ENCODE measurements around the gene CADM4.

- TF ChIP-seq, protein P1, sequence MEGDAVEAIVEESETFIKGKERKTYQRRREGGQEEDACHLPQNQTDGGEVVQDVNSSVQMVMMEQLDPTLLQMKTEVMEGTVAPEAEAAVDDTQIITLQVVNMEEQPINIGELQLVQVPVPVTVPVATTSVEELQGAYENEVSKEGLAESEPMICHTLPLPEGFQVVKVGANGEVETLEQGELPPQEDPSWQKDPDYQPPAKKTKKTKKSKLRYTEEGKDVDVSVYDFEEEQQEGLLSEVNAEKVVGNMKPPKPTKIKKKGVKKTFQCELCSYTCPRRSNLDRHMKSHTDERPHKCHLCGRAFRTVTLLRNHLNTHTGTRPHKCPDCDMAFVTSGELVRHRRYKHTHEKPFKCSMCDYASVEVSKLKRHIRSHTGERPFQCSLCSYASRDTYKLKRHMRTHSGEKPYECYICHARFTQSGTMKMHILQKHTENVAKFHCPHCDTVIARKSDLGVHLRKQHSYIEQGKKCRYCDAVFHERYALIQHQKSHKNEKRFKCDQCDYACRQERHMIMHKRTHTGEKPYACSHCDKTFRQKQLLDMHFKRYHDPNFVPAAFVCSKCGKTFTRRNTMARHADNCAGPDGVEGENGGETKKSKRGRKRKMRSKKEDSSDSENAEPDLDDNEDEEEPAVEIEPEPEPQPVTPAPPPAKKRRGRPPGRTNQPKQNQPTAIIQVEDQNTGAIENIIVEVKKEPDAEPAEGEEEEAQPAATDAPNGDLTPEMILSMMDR (IDR thresholded peaks at IDR 0.05; ENCODE audit: low read depth, low read length) = no peak
- TF ChIP-seq POLR2A (IDR thresholded peaks at IDR 0.05; ENCODE audit: extremely low read depth, insufficient read length) = no peak
Measured at GRCh38 chr19:43648633-43649032, 9.0 kb upstream of the CADM4 start.

All from NB4 (cell line).